Gastroesophageal sphincter (tissue), 3 donors: ENCODE measurements around the gene ANK2.

Experiments used
- CTCF ChIP-seq, 4 experiments: fragments of 200-600 bp in 2 of 4; fragments of 450-650 bp in 2 of 4; sonication (generic) in 1 of 4; IDR thresholded peaks; one replicate each; pipeline ENCODE4 v1.5.1; 2017 to 2019; ENCODE audit warnings: antibody characterized with exemption in 4 of 4, mild to moderate bottlenecking in 2 of 4, moderate library complexity in 2 of 4
- EP300 ChIP-seq: sonication (generic); formaldehyde crosslinking; IDR thresholded peaks from one replicate; pipeline ENCODE4 v1.6.1; 2017; ENCODE audit warnings: antibody characterized with exemption, mild to moderate bottlenecking
- POLR2A ChIP-seq, 2 donors: fragments of 450-650 bp; IDR thresholded peaks; one replicate each; pipeline ENCODE4 v1.6.1; 2017; ENCODE audit warnings: antibody characterized with exemption in 2 of 2, mild to moderate bottlenecking in 2 of 2, moderate library complexity in 1 of 2
- POLR2AphosphoS5 ChIP-seq: sonication (generic); formaldehyde crosslinking; IDR thresholded peaks from one replicate; pipeline ENCODE4 v1.6.1; 2017; ENCODE audit warnings: antibody characterized with exemption

GRCh38 chr4:113125418-113125817, 76.0 kb downstream of the ANK2 start:
- TF ChIP-seq CTCF (IDR thresholded peaks at IDR 0.05) (no peak), POLR2AphosphoS5 (no peak), POLR2A (IDR thresholded peaks at IDR 0.05) (no peak), EP300 (no peak)
